ENCODE measurements around the gene PDZK1IP1.
"Not testable (repeated sequence)": the region's sequence is repeated elsewhere in the genome, so short reads cannot be mapped to it uniquely, and the experiment has no call there.

The PDZK1IP1 gene

GRCh38 chr1:47223921-47224675 is 34.3 kb upstream of the PDZK1IP1 start:
- DNase-seq = no peak

GRCh38 chr1:47223174-47223920 is 33.5 kb upstream of the PDZK1IP1 start:
- DNase-seq = no peak

GRCh38 chr1:47222476-47222875 is 32.6 kb upstream of the PDZK1IP1 start:
- DNase-seq = no peak

DNA sequence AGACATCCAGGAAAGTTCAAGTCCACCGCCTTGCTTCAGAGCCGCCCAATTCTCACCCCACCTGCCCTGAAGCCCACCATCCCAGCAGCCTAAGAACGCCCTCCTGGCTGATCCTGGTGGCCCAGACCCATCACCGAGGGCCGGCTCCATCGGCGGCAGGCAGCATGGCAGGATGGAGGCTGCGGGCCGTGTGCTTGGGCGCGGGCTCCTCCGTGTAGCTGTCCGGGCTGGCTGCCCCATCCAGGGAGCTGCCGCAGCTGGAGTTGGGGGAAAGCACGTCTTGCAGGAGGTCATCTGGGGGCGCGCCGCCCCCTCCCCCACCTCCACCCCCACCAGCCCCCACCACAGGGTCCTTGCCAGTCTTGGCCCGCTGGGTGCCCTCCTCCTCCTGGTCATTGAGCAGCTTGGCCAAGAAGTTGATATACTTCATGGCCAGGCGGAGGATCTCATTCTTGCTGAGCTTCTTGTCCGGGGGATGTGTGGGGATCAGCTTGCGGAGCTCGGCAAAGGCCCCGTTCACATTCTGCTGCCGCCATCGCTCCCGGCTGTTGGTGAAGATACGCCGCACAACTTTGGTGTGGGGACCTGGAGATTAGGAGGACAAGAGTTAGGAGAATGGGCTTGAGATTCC is 29.9 kb upstream of the PDZK1IP1 start:
- no peak for DNase-seq

GRCh38 chr1:47219001-47219400 is 29.2 kb upstream of the PDZK1IP1 start:
- DNase-seq = no peak

GRCh38 chr1:47216278-47217059 is 26.6 kb upstream of the PDZK1IP1 start:
- DNase-seq = no peak

DNA sequence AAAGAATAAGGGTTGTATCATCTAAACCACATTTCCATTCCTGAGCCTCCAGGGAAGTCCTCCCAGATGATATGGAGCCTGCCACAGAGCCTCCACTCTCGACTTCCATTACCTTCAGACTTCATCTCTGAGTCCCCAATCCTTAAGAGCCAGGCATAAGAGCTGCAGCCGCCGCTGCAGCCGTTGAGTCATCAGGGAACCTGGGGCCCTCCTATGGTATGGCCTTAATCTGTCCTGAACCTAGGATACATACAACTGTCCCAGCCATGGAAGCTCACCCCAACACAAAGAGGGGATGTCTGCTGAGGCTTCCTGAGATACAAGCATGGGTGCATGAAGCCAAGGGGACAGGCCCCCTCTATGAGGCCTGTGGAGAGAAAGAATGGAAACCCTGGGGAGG is 25.9 kb upstream of the PDZK1IP1 start:
- no peak for DNase-seq

- no peak for DNase-seq
These were observed 24.7 kb upstream of the PDZK1IP1 start for GRCh38 chr1:47214549-47214948.

GRCh38 chr1:47213230-47213963 is 23.6 kb upstream of the PDZK1IP1 start:
- DNase-seq = no peak

DNA sequence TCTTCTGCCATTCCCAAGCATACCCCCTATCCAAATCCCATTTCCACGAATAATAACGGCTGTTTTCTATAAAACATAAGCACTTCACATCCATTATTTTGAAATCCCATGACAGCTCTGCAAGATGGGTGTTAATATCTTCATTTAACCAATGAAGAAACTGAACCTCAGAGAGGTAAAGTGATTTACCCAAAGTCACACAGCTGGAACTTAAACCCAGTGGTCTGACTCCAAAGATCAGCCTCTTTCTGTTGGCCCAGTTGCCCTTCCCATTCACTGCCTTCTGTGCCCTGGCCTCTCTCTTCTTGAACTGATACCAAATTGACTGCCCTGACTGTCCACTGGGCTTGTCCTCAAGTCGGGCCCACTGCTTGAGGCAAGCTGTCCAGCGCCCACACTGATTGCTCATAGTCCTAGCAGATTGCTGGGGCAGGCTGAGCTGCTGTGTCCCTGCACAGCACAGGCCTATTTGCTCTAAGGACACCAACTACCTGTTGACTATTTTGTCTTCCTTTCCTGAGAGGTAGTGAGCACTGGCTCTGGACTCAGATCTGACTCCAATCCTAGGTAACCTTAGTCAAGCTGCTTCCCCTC is 22.9 kb upstream of the PDZK1IP1 start:
- no peak for DNase-seq

- no peak for DNase-seq
These were observed 22.0 kb upstream of the PDZK1IP1 start for GRCh38 chr1:47211796-47212269.

GRCh38 chr1:47210666-47211065 is 20.8 kb upstream of the PDZK1IP1 start:
- DNase-seq = no peak

- no peak for DNase-seq
These were observed 20.0 kb upstream of the PDZK1IP1 start for GRCh38 chr1:47209725-47210325.

DNA sequence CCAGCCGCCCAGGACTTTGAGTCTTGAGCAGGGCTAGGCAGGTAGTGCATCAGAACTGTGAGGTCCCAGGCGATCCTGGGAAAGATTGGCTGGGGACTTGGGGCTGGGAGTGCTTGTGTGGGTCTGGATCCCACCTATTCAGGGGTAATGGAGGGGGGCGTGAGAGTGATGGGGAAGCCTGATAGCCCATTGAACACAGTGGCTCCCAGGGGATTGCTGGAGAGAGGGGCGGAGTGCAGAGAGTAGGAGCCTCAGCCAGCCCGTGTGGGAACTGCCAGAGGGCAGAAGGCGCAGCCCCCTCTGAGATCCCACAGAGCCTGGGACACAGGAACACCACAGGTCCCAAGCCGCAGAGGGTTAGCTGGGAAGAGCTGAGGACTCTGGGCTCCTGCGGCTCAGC is 19.3 kb upstream of the PDZK1IP1 start:
- DNase-seq = no peak

- no peak for DNase-seq
These were observed 18.6 kb upstream of the PDZK1IP1 start for GRCh38 chr1:47208374-47208850.

DNA sequence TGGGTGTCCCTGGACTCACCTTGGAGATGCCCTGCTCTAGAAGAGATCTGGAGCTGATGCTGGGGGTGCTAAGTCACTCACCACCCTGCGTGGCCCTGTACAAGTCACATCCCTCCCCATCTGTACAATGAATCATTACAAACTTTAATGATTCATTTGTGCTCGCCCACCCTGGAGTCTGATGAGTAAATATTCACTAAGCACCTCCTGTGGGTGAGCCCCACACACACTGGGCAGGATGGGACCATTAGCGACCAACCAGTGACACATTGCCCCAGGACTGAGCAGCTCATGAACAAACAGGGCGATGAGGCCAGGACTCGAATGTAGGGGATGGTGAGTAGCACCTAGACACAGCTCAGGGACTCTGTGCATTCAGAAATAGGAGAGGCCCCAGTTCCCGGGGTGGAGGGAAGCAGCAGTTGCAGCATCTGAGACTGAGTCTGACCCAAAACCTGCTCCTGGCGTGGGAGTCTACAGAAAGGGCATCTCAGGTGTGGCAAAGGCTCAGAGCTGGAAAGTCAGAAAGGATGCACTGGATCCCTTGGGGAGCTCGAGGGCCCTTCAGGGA is 18.1 kb upstream of the PDZK1IP1 start:
- no peak for DNase-seq

- no peak for DNase-seq
These were observed 16.1 kb upstream of the PDZK1IP1 start for GRCh38 chr1:47205918-47206317.

DNA sequence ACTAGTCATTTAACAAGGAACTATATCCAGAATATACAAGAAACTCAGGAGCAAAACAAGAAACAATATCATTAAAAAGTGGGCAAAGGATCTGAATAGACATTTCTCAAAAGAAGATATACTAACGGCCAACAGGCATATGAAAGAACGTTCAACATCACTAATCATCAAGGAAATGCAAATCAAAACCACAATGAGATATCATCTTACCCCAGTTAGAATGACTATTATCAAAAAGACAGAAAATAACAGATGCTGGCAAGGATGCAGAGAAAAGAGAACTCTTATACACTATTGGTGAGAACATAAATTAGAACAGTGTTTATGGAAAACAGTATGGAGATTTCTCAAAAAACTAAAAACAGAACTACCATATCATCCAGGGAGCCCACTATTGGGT is 13.7 kb upstream of the PDZK1IP1 start:
- not testable (repeated sequence) for DNase-seq

DNA sequence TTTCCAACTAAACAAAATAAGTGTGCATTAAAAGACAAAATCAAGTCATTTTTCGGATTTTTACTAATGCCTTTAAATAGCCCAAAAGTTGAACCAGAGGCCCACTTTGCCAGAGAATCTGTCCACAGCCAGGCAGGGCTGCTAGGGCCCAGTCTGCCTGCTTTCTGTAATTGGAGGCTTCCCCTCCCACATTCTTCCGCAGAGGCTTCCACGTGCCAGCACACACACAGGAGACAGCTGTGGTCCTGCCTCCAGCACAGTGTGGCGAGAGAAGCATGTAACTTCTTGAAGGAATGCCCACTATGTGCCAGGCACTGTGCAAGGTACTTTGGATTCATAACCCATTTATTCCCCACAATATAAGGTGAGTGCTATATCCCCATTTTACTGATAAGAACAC is 11.3 kb upstream of the PDZK1IP1 start:
- no peak for DNase-seq

DNA sequence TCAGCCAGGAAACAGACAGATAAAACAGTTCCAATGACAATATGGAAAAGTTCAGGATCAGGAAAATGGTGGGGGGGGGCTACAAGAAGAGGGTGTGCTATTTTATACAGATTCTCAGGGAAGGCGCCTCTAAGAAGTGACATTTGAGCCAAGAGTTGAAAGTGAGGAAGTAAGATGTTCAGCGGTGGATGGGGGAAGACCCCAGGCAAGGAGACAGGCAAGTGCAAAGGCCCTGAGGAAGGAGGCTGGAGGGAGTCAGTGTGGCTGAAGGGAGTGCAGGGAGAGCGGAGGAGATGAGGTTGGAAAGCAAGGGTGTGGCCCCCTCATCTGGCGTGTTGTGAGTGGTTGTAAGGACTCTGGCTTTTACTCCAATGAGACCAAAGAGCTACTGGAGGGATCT is 8.4 kb upstream of the PDZK1IP1 start:
- DNase-seq = no peak

DNA sequence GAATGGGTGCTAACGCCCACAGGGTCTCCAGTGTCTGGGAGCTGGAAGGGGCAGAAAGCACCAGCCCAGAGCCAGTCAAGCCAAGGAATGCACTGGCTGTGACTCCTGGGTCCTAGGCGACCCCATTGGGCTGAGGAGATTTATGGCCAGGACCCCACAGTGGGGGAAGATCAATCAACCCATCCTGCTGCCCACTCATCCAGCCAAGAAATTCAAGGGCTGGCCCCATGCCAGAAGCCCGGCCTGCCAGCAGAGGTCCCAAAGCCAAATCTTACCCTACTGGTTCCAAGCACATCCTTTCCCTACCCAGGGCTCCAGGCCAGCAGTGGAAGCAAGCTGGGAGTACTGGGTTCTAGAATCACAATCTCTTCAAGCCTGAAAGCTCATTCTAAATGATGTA is 6.8 kb upstream of the PDZK1IP1 start:
- no peak for DNase-seq
